SH-SY5Y (cell line): ENCODE measurements around the gene EME2.

Experiments used
- GATA2 ChIP-seq: IDR thresholded peaks from 2 replicates; pipeline ENCODE4 v1.6.1; 2011; ENCODE audit warnings: mild to moderate bottlenecking, low read depth, low read length
- GATA3 ChIP-seq: IDR thresholded peaks from 2 replicates; pipeline ENCODE4 v1.6.1; 2011; ENCODE audit warnings: low read depth, mild to moderate bottlenecking, low read length, moderate library complexity

DNA sequence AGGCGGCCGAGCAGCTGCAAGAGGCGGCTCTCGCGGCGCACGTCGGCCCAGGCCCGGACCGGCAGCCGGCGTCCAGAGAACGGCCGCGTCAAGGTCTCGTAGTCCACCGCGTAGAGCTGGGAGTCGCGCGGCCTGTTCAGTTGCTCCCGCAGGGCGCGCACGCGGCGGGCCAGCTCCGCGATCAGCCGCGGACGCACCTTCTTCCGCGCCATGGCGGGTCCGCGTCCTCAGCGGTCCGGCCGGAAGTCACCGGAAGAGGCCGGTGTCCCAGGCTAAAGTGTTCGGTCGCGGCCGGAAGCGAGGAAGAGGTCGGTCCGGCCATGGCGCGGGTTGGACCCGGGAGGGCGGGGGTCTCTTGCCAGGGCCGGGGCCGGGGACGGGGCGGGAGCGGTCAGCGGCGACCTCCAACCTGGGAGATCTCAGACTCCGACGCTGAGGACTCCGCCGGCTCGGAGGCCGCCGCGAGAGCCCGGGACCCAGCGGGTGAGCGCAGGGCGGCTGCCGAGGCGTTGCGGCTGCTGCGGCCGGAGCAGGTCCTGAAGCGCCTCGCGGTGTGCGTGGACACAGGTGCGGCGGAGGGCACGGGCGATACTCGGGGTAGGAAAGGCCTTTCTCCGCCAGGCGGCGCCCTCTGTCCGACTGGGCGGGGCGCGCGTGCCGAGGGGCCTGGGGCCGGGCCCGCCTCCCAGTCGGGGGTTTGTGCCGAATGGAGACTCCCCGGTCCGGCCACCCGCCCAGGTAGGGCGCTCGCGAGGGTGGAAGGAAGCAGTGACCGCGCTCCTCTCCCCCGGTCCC lies 495 bp downstream of the EME2 start, which contains the start of gene MRPS34:
- TF ChIP-seq GATA2 (no peak), GATA3 (no peak)
